Stomach (tissue), 9 donors: Measurements from ENCODE around the gene CHD8. TPM values are rescaled to one million over a fixed set of nuclear protein-coding genes. Genes with fewer than 3 reads are reported as not detected.

ENCODE experiments used
- DNase-seq, 2 donors: peaks; one replicate each; pipeline versions ENCODE4 v3.0.0 to v3.0.0-alpha.2; 2013 to 2019
- H3K27ac ChIP-seq, 5 donors: fragments of 200-600 bp in 4 of 5; sonication (generic) in 4 of 5; one replicate each; pipeline ENCODE4 v1.5.1; 2013 to 2019; ENCODE audit warnings: mild to moderate bottlenecking in 1 of 5, moderate library complexity in 1 of 5
- H3K27me3 ChIP-seq, 3 donors: fragments of 200-600 bp; sonication (generic); one replicate each; pipeline ENCODE4 v1.5.1; 2017 to 2019; ENCODE audit warnings: mixed run types in 1 of 3
- H3K36me3 ChIP-seq, 4 donors: fragments of 200-600 bp; sonication (generic); 1 replicate in 3 of 4; 2 replicates in 1 of 4; pipeline ENCODE4 v1.5.1; 2016 to 2019
- H3K4me1 ChIP-seq, 4 donors: fragments of 200-600 bp; sonication (generic); one replicate each; pipeline ENCODE4 v1.5.1; 2016 to 2019
- H3K4me3 ChIP-seq, 4 donors: fragments of 200-600 bp; sonication (generic) in 3 of 4; one replicate each; pipeline ENCODE4 v1.5.1; 2016 to 2019; ENCODE audit warnings: mild to moderate bottlenecking in 1 of 4
- H3K9me3 ChIP-seq, 4 donors: fragments of 200-600 bp; sonication (generic); one replicate each; pipeline ENCODE4 v1.5.1; 2016 to 2019
- CTCF ChIP-seq, 7 experiments: fragments of 450-650 bp in 4 of 7; fragments of 200-600 bp in 3 of 7; sonication (generic) in 3 of 7; IDR thresholded peaks; one replicate each; pipeline ENCODE4 v1.5.1; 2016 to 2019; ENCODE audit warnings: antibody characterized with exemption in 7 of 7, control low read depth in 2 of 7, mild to moderate bottlenecking in 1 of 7
- EP300 ChIP-seq: sonication (generic); formaldehyde crosslinking; IDR thresholded peaks from one replicate; pipeline ENCODE4 v1.6.1; 2017; ENCODE audit warnings: antibody characterized with exemption
- POLR2A ChIP-seq, 4 donors: fragments of 450-650 bp; IDR thresholded peaks; one replicate each; pipeline ENCODE4 v1.6.1; 2016; ENCODE audit warnings: antibody characterized with exemption in 4 of 4, control low read depth in 2 of 4, mild to moderate bottlenecking in 1 of 4, moderate library complexity in 1 of 4
- POLR2AphosphoS5 ChIP-seq, 3 donors: sonication (generic); formaldehyde crosslinking; IDR thresholded peaks; one replicate each; pipeline ENCODE4 v1.6.1; 2016; ENCODE audit warnings: antibody characterized with exemption in 3 of 3
- WGBS, 5 donors: extraction: QIAGEN DNeasy Blood & Tissue Kit in 3 of 5; methylation state at CpG; one replicate each; pipeline versions ENCODE4 v1.1.5 to v1.1.7; 2013 to 2018; 5-methylcytosine and 5-hydroxymethylcytosine counted together
- intact Hi-C: fragments of 100-400 bp; cut with DNase I; formaldehyde crosslinking; loops from one replicate; pipeline ENCODE4 v1.15.1; 2023; ENCODE audit warnings: low total_unique reads
- polyA plus RNA-seq, 3 donors: library from polyadenylated mRNA; stranded (reverse); fragments of 200-250 nt; gene quantifications; one replicate each; pipeline ENCODE4 v1.2.3, GENCODE V29; 2013
- total RNA-seq, 5 donors: library from RNA; depleted of rRNA; stranded (reverse); fragments of >200 nt; gene quantifications; one replicate each; pipeline versions ENCODE4 v1.1.0 to v1.2.3, GENCODE V29; 2014 to 2016
- donor health status: healthy with polysubstance abuse.
- donor health status: Bipolar disorder and iron deficiency.
- donor health status: healthy.

CHD8 gene
- total and polyA plus RNA-seq, 8 donors = 13.6 to 117 (median 42.8) TPM

GRCh38 chr14:21414137-21414631, 41.7 kb downstream of the CHD8 start:
- H3K36me3 ChIP-seq = peaks cover 71 to 100% (median 97%) of the 10 kb centered on the region in 4 donors
- no peak for DNase-seq
- intact Hi-C loops = no loop called here

GRCh38 chr14:21408147-21408546, 47.8 kb downstream of the CHD8 start:
- Histone ChIP-seq H3K4me1 (no peaks in the 10 kb centered on the region), H3K36me3 (peaks cover 92 to 100% (median 100%) of the 10 kb centered on the region in 4 donors), H3K27me3 (no peaks in the 10 kb centered on the region), H3K27ac (no peak overlapping the region), H3K9me3 (no peaks in the 10 kb centered on the region), H3K4me3 (no peak overlapping the region)
- TF ChIP-seq EP300 (no peak), POLR2AphosphoS5 (IDR thresholded peaks at IDR 0.05) (no peak)
- DNase-seq = no peak
- WGBS, 5 donors = 83 to 92% (median 87%) methylated on average over 3 of the region's 3 CpGs
- intact Hi-C loops = no loop called here

More at GRCh38 chr14:21414137-21414631, 41.7 kb downstream of the CHD8 start:
- Histone ChIP-seq H3K4me1 (no peaks in the 10 kb centered on the region), H3K27me3 (no peaks in the 10 kb centered on the region), H3K27ac (no peak overlapping the region), H3K9me3 (no peaks in the 10 kb centered on the region), H3K4me3 (no peak overlapping the region)
- no peak for TF ChIP-seq POLR2A (IDR thresholded peaks at IDR 0.05)
- no peak for TF ChIP-seq CTCF (IDR thresholded peaks at IDR 0.05)
- no peak for TF ChIP-seq EP300
- no peak for TF ChIP-seq POLR2AphosphoS5 (IDR thresholded peaks at IDR 0.05)
- WGBS, 5 donors = 89 to 100% (median 93%) methylated on average over 1 of the region's 1 CpG

- peaks cover 93 to 100% (median 100%) of the 10 kb centered on the region in 4 donors for H3K36me3 ChIP-seq
- H3K4me1 ChIP-seq = no peaks in the 10 kb centered on the region
- H3K27me3 ChIP-seq = no peaks in the 10 kb centered on the region
- no peaks in the 10 kb centered on the region for H3K9me3 ChIP-seq
- no peak for TF ChIP-seq POLR2A (IDR thresholded peaks at IDR 0.05)
- TF ChIP-seq CTCF (IDR thresholded peaks at IDR 0.05) = no peak
- TF ChIP-seq EP300 = no peak
- TF ChIP-seq POLR2AphosphoS5 (IDR thresholded peaks at IDR 0.05) = no peak
- intact Hi-C loops = no loop called here
- no peak for DNase-seq
- no peak overlapping the region for H3K4me3 ChIP-seq
- H3K27ac ChIP-seq = no peak overlapping the region
These were observed 49.7 kb downstream of the CHD8 start for GRCh38 chr14:21406213-21406612.

GRCh38 chr14:21405097-21405496, 50.8 kb downstream of the CHD8 start:
- peaks cover 94 to 100% (median 100%) of the 10 kb centered on the region in 4 donors for H3K36me3 ChIP-seq
- DNase-seq = no peak
- no peak overlapping the region for H3K27ac ChIP-seq
- 70 to 82% (median 76%) methylated on average over 3 of the region's 3 CpGs for WGBS, 5 donors
- intact Hi-C loops = no loop called here
- no peaks in the 10 kb centered on the region for H3K4me1 ChIP-seq
- H3K9me3 ChIP-seq = no peaks in the 10 kb centered on the region
- H3K27me3 ChIP-seq = no peaks in the 10 kb centered on the region
- no peak overlapping the region for H3K4me3 ChIP-seq
- TF ChIP-seq POLR2AphosphoS5 (IDR thresholded peaks at IDR 0.05) (no peak), CTCF (IDR thresholded peaks at IDR 0.05) (no peak), POLR2A (IDR thresholded peaks at IDR 0.05) (no peak), EP300 (no peak)

- H3K36me3 ChIP-seq = peaks cover 95 to 100% (median 100%) of the 10 kb centered on the region in 4 donors
These were observed 56.5 kb downstream of the CHD8 start for GRCh38 chr14:21399311-21399870.

More at GRCh38 chr14:21399311-21399870, 56.5 kb downstream of the CHD8 start:
- no peak for DNase-seq
- Histone ChIP-seq H3K27me3 (no peaks in the 10 kb centered on the region), H3K4me1 (no peaks in the 10 kb centered on the region), H3K9me3 (no peaks in the 10 kb centered on the region), H3K27ac (no peak overlapping the region), H3K4me3 (no peak overlapping the region)
- WGBS, 5 donors = 95 to 98% (median 96%) methylated on average over 5 of the region's 5 CpGs
- intact Hi-C loops = no loop called here
- TF ChIP-seq POLR2A (IDR thresholded peaks at IDR 0.05) = no peak
- TF ChIP-seq CTCF (IDR thresholded peaks at IDR 0.05) = no peak
- TF ChIP-seq EP300 = no peak
- TF ChIP-seq POLR2AphosphoS5 (IDR thresholded peaks at IDR 0.05) = no peak
